Heart left ventricle (tissue), 13 donors: Measurements from ENCODE around the gene SGIP1.

ENCODE experiments used
- CTCF ChIP-seq, 12 donors: fragments of 200-600 bp; sonication (generic) in 4 of 12; IDR thresholded peaks; one replicate each; pipeline versions ENCODE4 v1.5.0 to v1.8.0; 2018 to 2022; ENCODE audit warnings: antibody characterized with exemption in 12 of 12, mild to moderate bottlenecking in 5 of 12
- POLR2A ChIP-seq, 2 donors: fragments of 450-650 bp; IDR thresholded peaks; one replicate each; pipeline ENCODE4 v1.6.1; 2017; ENCODE audit warnings: antibody characterized with exemption in 2 of 2, mild to moderate bottlenecking in 2 of 2, moderate library complexity in 2 of 2
- donor health status: ischemic (EF 13 %, LVEDD 7.1; RV severe dilation, severe dysfunction).
- donor health status: DM: no; HTN: yes; CAD: no.
- donor health status: DM: no; HTN: no; CAD: no.
- donor health status: ischemic (EF 25% LVEDD 6.9; RV normal size, moderate dysfunction).
- donor health status: ischemic (EF 25% LVEDD 5.7; RV mildly dilated, moderate dysfunction).
- donor health status: ischemic (EF 35%, LVEDD 5.7; RV mildly dilated, moderate dysfunction).
- donor health status: nonischemic (EF 11% LVEDD 7.7; RV severe dilation, severe dysfunction).
- donor health status: DM: yes; HTN: yes; CAD: no.
- donor health status: PGD.
- donor health status: ischemic (EF 29% LVEDD 5.4; RV normal size, mild dysfunction).
- donor health status: nonischemic (EF 23%, LVEDD 6.1; RV moderate dilation, normal function).

DNA sequence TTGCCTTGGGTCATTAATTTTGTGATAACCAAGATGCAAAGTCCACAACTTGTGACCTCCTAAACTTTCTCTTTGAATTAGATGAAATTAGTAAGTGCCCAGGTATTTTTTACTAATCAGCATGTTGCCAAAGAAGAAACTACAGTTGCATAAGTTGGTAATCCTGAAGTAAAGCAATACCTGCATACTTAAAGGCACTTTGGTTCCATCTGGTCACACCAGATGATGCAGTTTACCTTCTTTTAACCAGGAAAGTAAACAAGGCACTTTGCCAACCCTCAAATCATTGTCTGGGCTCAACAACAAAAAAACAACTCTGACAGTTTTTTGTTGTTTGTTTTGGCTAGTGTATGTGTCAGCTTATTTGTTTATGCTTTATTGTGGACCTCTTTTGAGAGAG lies 162.8 kb downstream of the SGIP1 start:
- no peak for TF ChIP-seq POLR2A (IDR thresholded peaks at IDR 0.05)
- TF ChIP-seq CTCF (IDR thresholded peaks at IDR 0.05) = no peak
